ENCODE results near the gene SOST.

The SOST gene

GRCh38 chr17:43774304-43775250, 16.0 kb upstream of the SOST start:
- peak; percentile 10 for DNase-seq

DNA sequence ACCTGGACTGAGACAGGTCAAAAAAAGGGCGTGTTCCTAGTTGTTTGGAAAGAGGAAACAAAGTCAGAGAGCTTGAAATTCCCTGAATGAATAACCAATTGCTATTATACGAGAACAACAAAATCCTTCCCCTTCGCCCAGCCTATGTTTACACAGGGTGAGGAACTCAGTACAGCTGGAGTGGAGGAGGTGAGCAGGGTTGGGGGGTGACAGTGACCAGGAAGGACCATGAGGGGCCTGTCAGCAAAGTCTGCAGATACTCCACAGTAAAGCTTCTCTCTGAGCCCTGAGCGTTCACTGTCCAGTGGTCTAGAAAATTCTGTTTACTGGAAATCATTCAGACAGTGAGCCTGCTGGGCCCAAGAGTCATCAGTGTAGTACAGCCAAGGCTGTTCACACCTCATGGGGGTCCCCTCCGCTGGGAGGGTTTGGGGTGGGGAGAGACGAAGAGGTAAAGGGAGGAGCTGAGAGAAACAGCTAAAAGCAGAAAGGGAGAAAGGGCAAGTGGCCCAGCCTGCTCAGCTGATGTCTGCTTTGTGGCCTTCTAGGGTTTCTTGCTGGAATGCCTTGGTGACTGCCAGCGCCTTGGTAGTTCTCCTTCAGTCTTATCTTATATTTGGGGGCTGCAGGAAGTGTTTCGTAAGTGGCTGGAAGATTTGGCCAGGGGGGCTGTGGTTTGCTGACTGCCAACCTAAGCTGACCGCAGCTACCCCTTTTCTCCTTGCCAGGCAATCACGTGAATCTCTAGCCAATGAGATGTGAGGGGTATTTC, 14.5 kb upstream of the SOST start:
- DNase-seq, result peak; percentile 99

GRCh38 chr17:43771463-43771862, 12.9 kb upstream of the SOST start:
- DNase-seq, result no peak

GRCh38 chr17:43770957-43771356, 12.4 kb upstream of the SOST start:
- no peak for DNase-seq

DNA sequence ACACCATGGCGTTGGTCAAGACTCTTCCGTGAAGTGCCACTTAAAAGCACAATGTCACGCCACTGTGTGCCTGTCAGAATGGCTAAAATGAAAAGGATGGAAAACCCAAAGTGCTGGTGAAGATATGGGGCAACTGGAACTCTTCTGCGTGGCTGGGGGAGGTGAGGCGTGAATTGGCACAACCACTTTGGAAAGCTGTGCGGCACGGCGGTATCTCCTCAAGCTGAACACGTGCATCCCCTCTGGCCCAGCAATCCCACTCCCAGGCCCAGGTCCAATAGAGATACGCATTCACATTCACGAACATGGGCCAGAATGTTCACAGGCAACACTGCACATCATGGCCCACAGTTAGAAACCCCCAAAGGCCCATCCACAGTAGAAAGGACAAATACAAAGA, 11.3 kb upstream of the SOST start:
- DNase-seq, result no peak

DNA sequence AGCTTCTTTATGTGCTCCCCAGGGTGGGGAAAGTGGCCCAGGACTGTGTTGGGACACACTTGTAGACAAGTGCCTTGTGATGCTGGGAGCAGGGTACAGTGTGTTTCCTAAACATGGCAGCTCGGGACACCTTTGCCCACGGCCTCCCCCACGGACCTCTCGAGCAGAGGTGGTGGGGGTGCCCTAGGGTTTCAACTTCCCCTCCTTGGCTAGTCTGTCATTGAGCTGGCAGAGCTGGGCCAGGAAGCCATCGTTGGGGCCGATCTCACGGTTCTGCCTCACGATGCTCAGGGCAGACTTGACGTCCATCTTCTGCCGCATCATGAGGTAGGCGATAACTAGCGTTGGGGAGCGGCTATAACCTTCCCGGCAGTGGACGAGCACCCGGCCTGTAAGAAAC, 10.8 kb upstream of the SOST start:
- peak; percentile 21 for DNase-seq

- DNase-seq, result no peak
Observed at GRCh38 chr17:43768943-43769342, 10.4 kb upstream of the SOST start.

DNA sequence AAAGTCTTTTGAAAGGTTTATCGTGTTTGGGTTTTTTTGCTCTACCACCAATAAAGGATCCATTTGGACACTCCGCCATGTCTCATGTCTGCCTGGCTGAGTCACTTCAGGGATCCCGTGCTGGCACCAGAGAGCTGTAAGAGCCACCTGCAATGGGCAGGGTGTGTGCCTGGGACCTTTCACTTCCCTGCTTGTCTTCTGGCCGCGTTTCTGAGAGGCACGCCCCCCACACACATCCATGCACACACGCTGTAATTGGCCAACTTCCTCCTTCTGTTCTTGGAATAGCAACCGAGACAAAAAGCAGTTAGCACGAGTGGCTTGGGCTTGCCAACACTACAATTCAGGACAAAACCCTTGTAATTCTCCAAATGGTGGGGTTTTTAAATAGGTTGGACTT, 9.8 kb upstream of the SOST start:
- DNase-seq, result peak; percentile 99

DNA sequence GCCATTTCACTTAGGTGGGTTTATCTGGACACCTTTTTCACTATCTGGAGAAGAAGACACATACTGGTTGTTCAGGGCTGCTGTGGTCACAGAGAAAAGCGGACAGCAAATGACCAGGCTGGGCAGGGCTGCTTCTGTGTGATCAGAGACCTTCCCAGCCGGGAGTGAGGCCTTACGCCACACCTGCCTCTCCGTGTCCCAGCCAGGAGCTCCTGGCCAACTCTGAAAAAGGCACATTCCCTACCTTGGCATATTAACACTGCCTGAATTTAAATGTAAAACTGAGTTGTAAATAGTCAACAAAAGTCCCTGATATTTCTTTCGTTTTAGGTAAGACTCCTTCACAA, 9.1 kb upstream of the SOST start:
- DNase-seq, result no peak

GRCh38 chr17:43767053-43767712, 8.6 kb upstream of the SOST start:
- DNase-seq, result peak; percentile 28

DNA sequence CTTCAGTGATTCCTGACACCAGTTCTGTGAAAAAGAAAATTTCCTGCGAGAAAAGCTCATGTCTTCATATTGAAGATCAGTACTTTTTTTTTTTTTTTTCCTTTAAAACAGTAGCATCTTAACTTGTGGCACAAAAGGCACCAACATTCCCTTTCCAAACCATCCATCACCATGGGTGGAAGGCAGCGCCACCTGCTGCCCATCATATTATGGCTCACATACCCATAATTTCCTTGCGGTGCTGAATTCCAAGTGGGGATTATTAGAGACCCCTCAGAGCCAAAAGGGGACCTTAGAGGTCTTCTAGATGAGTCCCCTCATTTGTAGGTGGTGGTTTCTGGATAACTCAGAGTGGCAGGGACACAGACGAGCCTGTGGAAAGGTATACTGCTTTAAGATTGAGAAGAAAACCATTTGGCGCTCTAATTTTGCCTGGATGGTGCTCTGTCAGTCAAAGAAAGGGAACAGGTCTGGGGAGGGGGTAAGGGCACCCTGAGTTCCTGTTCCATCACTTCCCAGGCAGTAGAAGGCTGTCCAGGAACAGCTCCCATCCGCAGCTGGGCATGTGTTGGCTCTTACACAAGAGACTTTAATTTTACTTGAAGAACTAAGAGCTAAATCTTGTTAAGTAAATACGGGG, 7.9 kb upstream of the SOST start:
- DNase-seq, result peak; percentile 39

- peak; percentile 77 for DNase-seq
Observed at GRCh38 chr17:43760254-43760852, 1.8 kb upstream of the SOST start.

DNA sequence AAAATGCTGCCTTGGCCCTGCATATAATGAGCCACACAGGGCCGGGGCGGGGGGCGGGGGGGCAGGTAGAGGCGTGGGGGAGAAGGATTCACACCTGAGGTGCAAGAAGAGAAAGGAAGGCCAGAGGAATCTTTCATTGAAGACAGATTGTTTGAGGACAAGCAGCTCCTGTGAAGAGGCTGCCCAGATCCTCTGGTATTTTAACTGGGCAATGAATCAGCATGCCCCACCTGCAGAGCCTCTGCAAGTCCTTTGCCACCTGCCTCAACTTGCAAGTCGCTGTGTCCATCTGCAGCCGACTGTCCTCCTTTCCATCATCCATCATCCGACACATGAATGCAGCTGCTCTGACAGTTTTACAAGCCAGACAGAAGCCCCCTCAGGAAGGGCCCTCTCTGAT, 1.2 kb upstream of the SOST start:
- DNase-seq, result no peak

DNA sequence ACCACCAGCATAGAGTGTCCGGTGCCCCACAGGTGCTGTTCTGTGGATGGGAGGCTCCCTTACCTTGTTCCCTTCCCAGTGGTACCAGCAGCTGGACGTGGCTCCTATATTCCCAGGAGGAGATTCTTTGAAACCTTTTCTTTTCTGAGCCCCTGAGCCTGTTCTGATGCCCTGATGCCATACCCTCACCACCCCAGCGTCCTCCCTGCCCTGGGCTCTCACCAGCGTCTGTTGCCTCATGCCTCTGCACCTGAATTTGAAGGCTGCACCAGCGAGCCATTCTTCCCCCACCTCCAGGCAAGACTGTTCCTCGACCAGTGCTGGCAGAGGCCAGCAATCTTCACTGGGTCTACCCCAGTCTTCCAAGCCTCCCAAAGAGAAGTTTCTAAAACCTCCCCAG, 505 bp downstream of the SOST start:
- no peak for DNase-seq

DNA sequence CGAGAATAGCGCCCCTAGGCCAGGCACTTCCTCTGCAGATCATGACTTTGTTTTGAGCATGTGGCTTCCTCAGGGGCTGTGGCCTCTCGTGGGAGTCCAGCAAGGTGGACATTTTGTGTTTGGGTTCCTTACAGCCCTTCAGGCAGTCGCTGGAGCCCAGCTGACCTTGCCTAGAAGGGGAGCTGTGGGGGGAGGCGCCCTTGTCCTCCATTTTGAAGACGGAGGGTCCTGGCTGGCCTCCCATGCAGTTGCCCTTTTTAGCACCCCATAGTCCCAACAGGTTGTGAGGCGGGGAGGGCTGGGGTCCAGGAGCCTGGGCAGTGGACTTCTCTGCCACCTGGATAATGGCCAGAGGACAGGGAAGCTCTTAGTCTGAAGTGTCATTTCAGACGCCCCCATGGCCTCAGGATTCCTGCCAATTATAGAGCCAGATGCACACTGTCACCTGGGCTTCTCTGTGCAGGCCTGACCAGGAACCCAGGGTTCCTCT, 1.4 kb downstream of the SOST start:
- DNase-seq, result no peak

DNA sequence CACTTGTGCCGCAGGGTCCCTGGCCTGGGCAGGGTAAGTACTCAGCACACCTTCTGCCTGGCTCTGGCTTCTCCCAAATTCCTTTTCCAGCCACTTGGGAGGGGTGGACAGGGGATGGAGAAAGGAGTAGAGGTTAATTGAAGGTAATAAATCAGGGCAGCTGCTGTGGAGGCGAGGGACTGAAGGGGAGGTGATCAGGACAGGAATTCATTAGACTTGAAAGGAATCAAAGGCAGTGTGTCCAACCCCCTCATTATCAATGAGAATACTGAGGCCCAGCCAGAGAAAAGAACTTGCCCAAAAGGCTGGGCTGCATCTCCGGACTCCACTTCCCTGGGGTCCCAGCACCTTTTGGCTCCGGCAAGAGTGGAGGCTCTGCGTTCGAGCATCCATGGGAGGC, 2.4 kb downstream of the SOST start:
- DNase-seq, result no peak

- no peak for DNase-seq
Observed at GRCh38 chr17:43755389-43755875, 3.2 kb downstream of the SOST start.

GRCh38 chr17:43754947-43755346, 3.6 kb downstream of the SOST start:
- DNase-seq, result no peak

DNA sequence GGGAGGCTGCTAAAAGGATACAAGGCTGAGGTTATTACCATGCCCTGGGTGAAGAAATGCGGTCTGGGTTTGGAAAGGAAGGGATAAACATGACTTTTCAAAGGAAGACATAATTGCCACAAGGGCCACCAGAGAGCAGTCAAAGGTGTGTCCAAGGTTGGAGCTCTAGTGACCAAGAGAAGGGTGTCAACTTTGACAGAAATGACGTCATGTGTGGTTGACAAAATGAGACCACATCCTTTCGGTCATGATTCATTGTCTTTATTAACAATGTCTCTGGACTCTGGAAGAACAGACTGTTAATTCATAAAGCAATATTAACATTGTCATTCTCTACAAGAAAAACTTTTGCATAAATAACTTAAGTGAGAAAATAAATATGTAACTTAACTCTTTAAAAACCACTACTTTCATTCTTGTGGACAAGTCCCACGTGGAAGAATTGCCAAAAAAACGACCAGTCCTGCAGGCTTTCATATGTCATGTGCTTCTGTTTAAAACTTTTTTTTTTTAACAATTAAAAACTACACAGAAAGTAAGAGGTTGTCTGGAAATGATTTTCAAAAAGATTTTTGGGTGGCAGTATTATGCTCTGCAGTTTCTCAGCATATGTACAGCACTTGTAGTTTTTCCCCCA, 5.0 kb downstream of the SOST start:
- peak; percentile 58 for DNase-seq

DNA sequence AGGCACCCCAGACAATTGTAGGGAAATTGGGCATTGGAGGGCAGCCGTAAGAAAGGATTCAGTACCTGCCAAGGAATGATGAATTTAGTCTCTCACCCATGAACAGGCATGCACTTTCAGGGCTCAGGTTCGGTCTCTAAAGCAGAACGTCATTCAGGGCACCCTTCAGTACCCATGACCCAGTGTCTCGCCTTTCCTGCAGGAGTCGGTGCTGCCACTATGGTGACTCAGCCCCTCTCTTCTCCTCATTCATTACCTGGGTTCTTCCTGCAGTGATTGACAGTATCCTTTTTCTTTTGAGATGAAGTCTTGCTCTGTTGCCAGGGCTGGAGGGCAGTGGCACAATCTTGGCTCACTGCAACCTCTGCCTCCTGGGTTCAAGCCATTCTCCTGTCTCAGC, 8.4 kb downstream of the SOST start:
- no peak for DNase-seq

GRCh38 chr17:43745541-43745940, 13.1 kb downstream of the SOST start:
- no peak for DNase-seq

GRCh38 chr17:43741636-43742035, 17.0 kb downstream of the SOST start:
- DNase-seq, result peak; percentile 83

Measured in MV-4-11 (cell line).